MCF 10A (cell line): ENCODE measurements around the gene SLC7A1. TPM values are rescaled to one million over a fixed set of nuclear protein-coding genes. Genes with fewer than 3 reads are reported as not detected.

Source experiments
- BruUV-seq: library from RNA; stranded (reverse); fragments of 400-500 nt; replicated peaks from 2 replicates; lab custom pipeline; 2021; lab: Mats Ljungman, UMichigan
- CTCF ChIA-PET: fragments of 300-600 bp; sonication (Branson Sonifier 250); formaldehyde crosslinking; extraction: SDS; loops from one replicate; lab custom pipeline; 2021; ENCODE audit warnings: antibody characterized with exemption, inconsistent platforms; lab: Yijun Ruan, JAX
- POLR2A ChIA-PET: fragments of 300-600, 350-650 bp; sonication (Branson Sonifier 250); formaldehyde crosslinking; extraction: SDS; loops from one replicate; lab custom pipeline; 2020; ENCODE audit warnings: antibody characterized with exemption, inconsistent platforms; lab: Yijun Ruan, JAX
- DNase-seq: peaks from one replicate; pipeline ENCODE4 v3.0.0-alpha.2; 2018; ENCODE audit not compliant: unreplicated experiment
- H3K27ac Mint-ChIP-seq: one replicate; pipeline ENCODE4 v1.8.0; 2022; ENCODE audit warnings: mild to moderate bottlenecking, low read depth, mixed read lengths; ENCODE audit not compliant: unreplicated experiment
- H3K27me3 Mint-ChIP-seq: one replicate; pipeline ENCODE4 v1.8.0; 2022; ENCODE audit warnings: mixed read lengths; ENCODE audit not compliant: insufficient read depth, unreplicated experiment
- H3K36me3 Mint-ChIP-seq: one replicate; pipeline ENCODE4 v1.8.0; 2022; ENCODE audit warnings: mild to moderate bottlenecking, moderate library complexity, mixed read lengths; ENCODE audit not compliant: insufficient read depth, unreplicated experiment
- H3K4me1 Mint-ChIP-seq: one replicate; pipeline ENCODE4 v1.8.0; 2022; ENCODE audit warnings: mixed read lengths; ENCODE audit not compliant: insufficient read depth, unreplicated experiment
- H3K4me3 Mint-ChIP-seq: one replicate; pipeline ENCODE4 v1.8.0; 2022; ENCODE audit warnings: mild to moderate bottlenecking, moderate library complexity, mixed read lengths; ENCODE audit not compliant: unreplicated experiment
- H3K9me3 Mint-ChIP-seq: one replicate; pipeline ENCODE4 v1.8.0; 2022; ENCODE audit warnings: mixed read lengths; ENCODE audit not compliant: unreplicated experiment
- CTCF ChIP-seq: fragments of 200-600 bp; IDR thresholded peaks from one replicate; pipeline ENCODE4 v1.8.0; 2022; ENCODE audit warnings: antibody characterized with exemption, mild to moderate bottlenecking; ENCODE audit not compliant: unreplicated experiment
- intact Hi-C: fragments of 100-400 bp; cut with micrococcal nuclease; formaldehyde crosslinking; loops from 2 replicates; pipeline ENCODE4 v1.14.1; 2022
- total RNA-seq: library from RNA; stranded (reverse); gene quantifications from 2 replicates; pipeline ENCODE4 v1.2.3, GENCODE V29; 2022

Gene SLC7A1
- total RNA-seq, 1 experiment from 2014 or later: 194 TPM

- no peak overlapping the region for H3K27ac Mint-ChIP-seq
- TF ChIP-seq CTCF: no peak
- CTCF ChIA-PET: interaction anchor here (0.6 to 2.0 kb wide), 2 partner anchors 14 to 20 kb away, joined by 3 to 6 read pairs; no protein-coding TSS in a partner anchor
- intact Hi-C loops: no loop called here
- H3K9me3 Mint-ChIP-seq: no peaks in the 10 kb centered on the region
- BruUV-seq: no TSS peak
- no peak overlapping the region for H3K4me3 Mint-ChIP-seq
- no peaks in the 10 kb centered on the region for H3K36me3 Mint-ChIP-seq
- H3K27me3 Mint-ChIP-seq: peaks cover 25% of the 10 kb centered on the region
- no peak for DNase-seq
- POLR2A ChIA-PET: interaction anchor here (1.0 kb wide), 1 partner anchor 11 kb away, joined by 3 read pairs; no protein-coding TSS in a partner anchor
- no peaks in the 10 kb centered on the region for H3K4me1 Mint-ChIP-seq
Observed at GRCh38 chr13:29487466-29488454, 107.7 kb downstream of the SLC7A1 start.

GRCh38 chr13:29486551-29486950 is 108.9 kb downstream of the SLC7A1 start:
- intact Hi-C loops: no loop called here
- peaks cover 25% of the 10 kb centered on the region for H3K27me3 Mint-ChIP-seq
- BruUV-seq: no TSS peak
- no peaks in the 10 kb centered on the region for H3K4me1 Mint-ChIP-seq
- H3K9me3 Mint-ChIP-seq: no peaks in the 10 kb centered on the region
- no peak overlapping the region for H3K4me3 Mint-ChIP-seq
- H3K27ac Mint-ChIP-seq: no peak overlapping the region
- no peak for TF ChIP-seq CTCF
- no peaks in the 10 kb centered on the region for H3K36me3 Mint-ChIP-seq
- CTCF ChIA-PET: interaction anchor here (0.7 to 2.0 kb wide), 3 partner anchors 22 to 294 kb away, joined by 3 to 6 read pairs (median 3); no protein-coding TSS in a partner anchor
- POLR2A ChIA-PET: no interaction called here
- no peak for DNase-seq

- DNase-seq: no peak
- CTCF ChIA-PET: interaction anchor here (0.7 to 1.9 kb wide), 2 partner anchors 11 to 222 kb away, joined by 3 to 5 read pairs; no protein-coding TSS in a partner anchor
- Mint-ChIP-seq H3K36me3 (no peaks in the 10 kb centered on the region), H3K9me3 (no peaks in the 10 kb centered on the region), H3K4me3 (no peak overlapping the region), H3K4me1 (no peaks in the 10 kb centered on the region), H3K27me3 (peaks cover 41% of the 10 kb centered on the region), H3K27ac (no peak overlapping the region)
- POLR2A ChIA-PET: no interaction called here
- intact Hi-C loops: no loop called here
- no TSS peak for BruUV-seq
- no peak for TF ChIP-seq CTCF
Observed at GRCh38 chr13:29484796-29485195, 110.7 kb downstream of the SLC7A1 start.

GRCh38 chr13:29484236-29484635 is 111.3 kb downstream of the SLC7A1 start:
- Mint-ChIP-seq H3K36me3 (no peaks in the 10 kb centered on the region), H3K4me1 (no peaks in the 10 kb centered on the region), H3K27me3 (peaks cover 46% of the 10 kb centered on the region), H3K27ac (no peak overlapping the region), H3K9me3 (no peaks in the 10 kb centered on the region), H3K4me3 (no peak overlapping the region)
- ChIA-PET POLR2A (no interaction called here), CTCF (interaction anchor here (1.9 kb wide), 1 partner anchor 11 kb away, joined by 5 read pairs; no protein-coding TSS in a partner anchor)
- no peak for DNase-seq
- TF ChIP-seq CTCF: no peak
- intact Hi-C loops: no loop called here
- no TSS peak for BruUV-seq
